HG02885 (cell line): ENCODE results near the gene MYEOV.

Experiments
- ATAC-seq: cut with Tn5 transposase; IDR thresholded peaks from one replicate; pipeline ENCODE4 v1.9.1; 2021; ENCODE audit warnings: mild to moderate bottlenecking; ENCODE audit not compliant: unreplicated experiment, poor library complexity

MYEOV gene

GRCh38 chr11:69312453-69313404, 18.8 kb downstream of the MYEOV start:
- ATAC-seq: no peak

GRCh38 chr11:69313992-69314391, 20.0 kb downstream of the MYEOV start:
- ATAC-seq: no peak

GRCh38 chr11:69314555-69314954, 20.6 kb downstream of the MYEOV start:
- ATAC-seq: no peak

GRCh38 chr11:69316956-69317355, 23.0 kb downstream of the MYEOV start:
- no peak for ATAC-seq

GRCh38 chr11:69317401-69318092, 23.6 kb downstream of the MYEOV start:
- no peak for ATAC-seq

- ATAC-seq: no peak
Measured at GRCh38 chr11:69318093-69318420, 24.1 kb downstream of the MYEOV start.

- no peak for ATAC-seq
Measured at GRCh38 chr11:69319255-69320106, 25.5 kb downstream of the MYEOV start.

GRCh38 chr11:69320326-69320725, 26.4 kb downstream of the MYEOV start:
- no peak for ATAC-seq

GRCh38 chr11:69320756-69321741, 27.1 kb downstream of the MYEOV start:
- no peak for ATAC-seq

GRCh38 chr11:69321877-69322361, 28.0 kb downstream of the MYEOV start:
- no peak for ATAC-seq

GRCh38 chr11:69325446-69325845, 31.5 kb downstream of the MYEOV start:
- ATAC-seq: no peak

GRCh38 chr11:69326622-69327219, 32.8 kb downstream of the MYEOV start:
- ATAC-seq: no peak

- no peak for ATAC-seq
Measured at GRCh38 chr11:69327741-69328191, 33.8 kb downstream of the MYEOV start.

- no peak for ATAC-seq
Measured at GRCh38 chr11:69328231-69328630, 34.3 kb downstream of the MYEOV start.

- no peak for ATAC-seq
Measured at GRCh38 chr11:69329581-69329980, 35.6 kb downstream of the MYEOV start.

GRCh38 chr11:69330330-69330729, 36.4 kb downstream of the MYEOV start:
- no peak for ATAC-seq

- ATAC-seq: no peak
Measured at GRCh38 chr11:69333149-69333710, 39.3 kb downstream of the MYEOV start.

GRCh38 chr11:69333879-69334278, 39.9 kb downstream of the MYEOV start:
- no peak for ATAC-seq
